T-helper 2 cell treated with Interferon-gamma antibody and Interleukin-4, amounts not matched to agents 100 ng/mL and 5 ng/mL, for 36 hours (primary cell): Measurements from ENCODE around the gene EEFSEC. TPM values are rescaled to one million over a fixed set of nuclear protein-coding genes. Genes with fewer than 3 reads are reported as not detected.

Source experiments
- intact Hi-C: fragments of 100-400 bp; cut with micrococcal nuclease; formaldehyde crosslinking; loops from one replicate; pipeline ENCODE4 v1.15.1; 2023
- total RNA-seq: library from RNA; stranded (reverse); gene quantifications from 2 replicates; pipeline ENCODE4 v1.2.3, GENCODE V29; 2022

The EEFSEC gene
- total RNA-seq, 1 donor from 2014 or later: 18.2 TPM

DNA sequence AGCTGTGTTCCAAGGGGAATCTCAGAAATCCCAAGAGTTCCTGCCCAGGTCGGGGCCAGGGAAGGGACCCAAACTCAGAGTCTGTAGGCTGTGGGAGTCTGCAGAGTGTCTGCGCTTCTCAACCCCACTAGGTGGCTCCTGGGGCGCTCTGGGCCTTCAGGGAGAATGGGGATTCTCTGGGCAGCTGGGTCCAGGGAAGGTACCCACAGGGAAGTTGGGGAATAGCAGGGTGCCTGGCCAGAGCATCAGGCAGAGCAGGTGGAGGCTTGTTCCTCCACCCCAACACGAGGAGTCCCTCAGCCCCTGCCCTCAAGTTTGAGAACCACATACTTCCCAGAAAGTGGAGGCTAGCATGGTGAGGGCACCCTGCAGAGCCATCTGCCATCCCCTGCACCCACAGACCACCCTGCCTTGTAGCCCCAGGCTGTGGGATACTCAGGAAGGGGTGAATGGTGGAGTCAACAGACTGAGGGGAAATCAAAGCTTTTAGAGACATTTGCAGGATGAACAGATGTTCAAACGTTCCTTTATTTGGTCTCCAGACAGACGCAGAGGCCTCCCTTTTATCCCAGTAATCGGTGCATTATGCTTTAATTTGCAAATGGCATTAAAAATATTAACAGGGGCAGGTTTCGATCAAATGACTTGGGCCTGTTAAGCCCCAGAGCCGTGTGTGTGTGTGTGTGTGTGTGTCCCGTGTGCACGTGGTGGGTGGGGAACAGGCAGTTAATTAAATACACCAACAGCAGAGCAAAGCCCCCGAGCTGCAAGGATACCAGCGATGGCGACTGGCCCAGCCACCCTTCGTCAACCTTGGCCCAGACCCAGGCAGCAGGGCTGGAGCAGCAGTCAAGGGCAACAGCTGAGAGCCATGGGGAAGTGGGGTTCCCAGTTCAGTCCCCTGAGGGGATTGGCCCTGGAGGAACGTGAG is 255.7 kb downstream of the EEFSEC start:
- intact Hi-C loops: no loop called here

DNA sequence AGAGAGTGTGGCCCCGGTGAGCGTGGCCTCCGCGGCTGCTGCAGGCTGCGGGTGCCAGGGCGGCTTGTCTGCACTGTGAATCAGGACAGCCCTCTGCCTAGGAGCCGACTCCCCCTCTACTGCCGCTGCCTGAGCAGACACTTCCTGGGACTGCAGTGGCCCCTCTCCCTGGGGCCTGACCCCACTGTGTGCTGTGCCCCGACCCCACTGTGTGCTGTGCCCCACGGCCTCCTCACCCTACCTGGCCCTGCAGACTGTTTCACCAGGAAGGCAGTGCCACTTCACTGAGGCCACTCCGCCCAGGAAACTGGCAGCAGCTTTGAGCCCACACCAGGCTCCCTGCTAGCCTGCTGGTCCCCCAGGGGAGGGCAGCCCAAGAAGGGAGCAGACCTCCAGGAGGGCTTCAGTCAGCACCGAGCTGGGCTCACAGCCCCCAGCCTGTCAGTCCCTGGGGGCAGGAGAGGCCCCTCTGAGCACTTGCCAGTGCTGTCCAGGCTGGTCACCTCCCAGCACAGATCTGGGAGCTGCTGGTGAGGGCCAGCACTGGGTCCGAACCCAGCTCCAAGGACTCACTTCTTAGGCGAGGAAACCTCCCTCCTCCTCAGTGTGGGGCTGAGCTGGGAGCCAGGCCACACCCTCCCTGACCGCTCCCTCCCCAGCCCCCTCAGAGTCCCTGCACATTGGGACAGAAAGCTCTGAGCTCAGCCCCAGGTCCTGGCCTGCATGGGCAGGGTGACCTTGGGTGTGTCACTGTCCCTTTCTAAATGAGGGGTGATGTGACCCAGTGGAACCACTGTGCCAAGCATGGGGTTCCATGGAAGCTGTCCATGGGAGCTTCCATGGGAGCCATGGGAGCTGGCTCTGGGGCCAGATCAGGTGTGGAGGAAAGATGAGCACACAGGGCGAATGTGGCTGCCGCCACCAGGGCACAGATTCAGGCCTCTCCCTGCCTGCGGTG is 256.6 kb downstream of the EEFSEC start:
- intact Hi-C loops: no loop called here

DNA sequence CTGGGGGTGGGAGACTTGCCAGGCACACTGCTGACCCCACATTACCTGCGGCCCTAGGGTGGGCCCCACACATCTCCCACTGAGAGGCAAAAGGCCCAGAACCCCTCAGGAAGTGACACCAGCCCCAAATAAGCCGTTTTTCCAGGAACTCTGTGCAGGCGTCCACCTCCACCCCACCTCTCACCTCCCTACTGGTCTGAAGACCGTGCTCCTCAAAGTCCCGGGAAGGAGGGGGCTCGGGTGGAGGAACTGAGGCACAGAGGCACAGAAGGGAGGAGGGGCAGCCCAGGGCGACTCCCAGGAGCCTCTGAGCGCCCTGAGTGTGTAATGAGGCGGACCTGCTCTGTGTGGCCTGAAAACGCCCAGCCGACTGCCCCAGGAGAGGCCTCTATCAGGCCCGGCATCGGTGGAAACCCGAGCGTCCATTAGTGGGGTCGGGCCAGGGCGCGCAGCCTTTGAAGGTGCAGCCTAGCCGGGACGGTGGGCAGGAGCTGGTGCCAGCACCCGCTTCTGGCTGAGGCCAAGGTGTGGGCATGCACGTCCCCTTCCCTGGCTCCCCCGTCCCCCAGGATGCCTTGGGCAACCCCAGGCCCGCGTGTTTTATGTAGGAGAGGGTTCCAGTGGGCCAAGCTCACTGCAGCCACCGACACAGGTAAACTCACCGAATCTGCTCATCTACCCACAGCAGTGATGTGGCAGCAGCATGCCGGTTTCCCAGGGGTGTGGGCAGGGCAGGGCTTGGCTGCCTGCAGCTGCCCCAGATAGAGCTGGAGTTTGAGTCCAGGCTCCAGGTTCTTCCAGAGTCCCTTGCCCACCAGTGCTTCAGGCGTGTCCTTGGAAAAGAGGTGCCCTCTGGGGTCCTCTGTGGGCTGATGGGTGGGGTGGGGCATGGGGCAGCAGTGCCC is 257.6 kb downstream of the EEFSEC start:
- intact Hi-C loops: no loop called here

DNA sequence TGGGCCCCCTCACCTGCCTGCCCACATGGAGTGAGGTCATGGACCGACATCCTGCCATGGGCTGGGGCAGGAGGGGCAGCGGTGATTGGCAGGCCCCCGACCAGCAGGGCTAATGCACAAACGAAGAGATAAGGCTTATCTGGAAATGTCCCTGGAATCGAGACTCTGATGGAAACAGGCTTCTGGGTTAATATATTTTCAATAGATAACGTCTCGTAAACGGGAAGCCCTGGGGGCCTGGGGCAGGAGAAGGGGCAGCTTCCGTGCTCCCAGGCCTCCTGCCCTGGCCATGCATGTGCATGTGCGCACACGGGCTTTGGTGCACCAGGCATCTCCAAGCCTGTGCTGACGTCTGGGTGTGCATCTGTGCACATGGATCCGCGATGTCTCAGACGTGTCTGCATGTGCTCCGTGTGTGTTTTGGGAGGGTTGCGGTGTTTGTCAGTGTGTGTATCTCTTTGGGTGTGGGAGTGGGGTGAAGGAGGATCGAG is 258.3 kb downstream of the EEFSEC start:
- intact Hi-C loops: no loop called here

DNA sequence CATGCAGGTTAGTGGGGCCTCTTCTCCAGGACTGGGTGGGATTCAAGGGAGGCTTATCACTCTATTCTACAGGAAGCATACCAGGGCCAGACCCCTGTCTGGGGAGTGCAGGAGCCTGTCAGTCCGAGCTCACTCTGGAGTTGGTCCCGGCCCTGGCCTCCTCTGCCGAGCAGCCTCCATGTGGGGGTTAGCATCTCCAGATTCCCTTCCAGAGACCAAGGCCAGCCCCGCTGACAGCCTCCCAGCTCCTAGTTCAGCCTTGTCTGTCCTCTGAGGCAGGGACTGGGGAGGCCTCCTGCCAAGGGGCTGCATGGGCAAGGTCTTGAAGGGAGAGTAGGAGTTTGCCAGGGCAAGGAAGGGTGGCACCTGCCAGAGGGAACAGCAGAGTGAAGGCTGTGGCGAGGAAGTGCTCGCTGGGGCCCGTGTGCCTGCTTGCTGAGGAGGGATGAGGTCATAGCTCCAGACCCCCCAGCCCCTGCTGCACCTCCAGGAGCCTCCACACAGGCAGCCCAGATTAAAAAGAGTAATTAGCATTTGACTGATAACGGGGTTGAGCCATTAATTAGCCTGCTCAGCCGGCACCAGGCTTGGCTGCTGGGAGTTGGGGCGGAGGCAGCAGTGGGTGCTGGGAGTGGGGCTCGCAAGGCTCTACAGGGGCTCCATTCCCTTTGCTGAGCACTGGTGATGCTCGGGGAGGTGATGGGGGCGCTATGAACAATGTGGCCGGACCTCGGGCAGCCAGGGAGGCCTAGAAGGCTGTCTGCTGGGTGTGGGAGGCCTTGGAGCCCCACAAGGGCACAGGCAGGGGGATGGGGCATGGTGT is 259.1 kb downstream of the EEFSEC start:
- intact Hi-C loops: no loop called here

DNA sequence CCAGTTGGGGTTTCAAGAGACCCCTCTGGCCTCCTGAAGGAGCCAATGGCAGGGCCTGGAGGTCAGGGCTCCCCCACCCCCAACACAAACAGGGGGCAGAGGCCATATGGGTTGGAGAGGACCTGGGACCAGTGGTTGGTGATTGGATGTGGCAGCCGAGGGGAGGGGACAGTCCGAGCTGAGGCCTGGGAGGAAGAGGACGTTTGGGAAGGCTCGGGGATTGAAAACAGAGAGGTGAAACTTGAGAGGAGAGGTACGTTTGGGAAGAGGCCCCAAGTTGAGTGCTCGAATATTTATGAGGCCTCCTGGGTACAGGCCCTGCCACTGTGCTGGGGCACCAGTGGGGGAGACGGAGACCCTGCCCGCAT is 259.7 kb downstream of the EEFSEC start:
- intact Hi-C loops: no loop called here

DNA sequence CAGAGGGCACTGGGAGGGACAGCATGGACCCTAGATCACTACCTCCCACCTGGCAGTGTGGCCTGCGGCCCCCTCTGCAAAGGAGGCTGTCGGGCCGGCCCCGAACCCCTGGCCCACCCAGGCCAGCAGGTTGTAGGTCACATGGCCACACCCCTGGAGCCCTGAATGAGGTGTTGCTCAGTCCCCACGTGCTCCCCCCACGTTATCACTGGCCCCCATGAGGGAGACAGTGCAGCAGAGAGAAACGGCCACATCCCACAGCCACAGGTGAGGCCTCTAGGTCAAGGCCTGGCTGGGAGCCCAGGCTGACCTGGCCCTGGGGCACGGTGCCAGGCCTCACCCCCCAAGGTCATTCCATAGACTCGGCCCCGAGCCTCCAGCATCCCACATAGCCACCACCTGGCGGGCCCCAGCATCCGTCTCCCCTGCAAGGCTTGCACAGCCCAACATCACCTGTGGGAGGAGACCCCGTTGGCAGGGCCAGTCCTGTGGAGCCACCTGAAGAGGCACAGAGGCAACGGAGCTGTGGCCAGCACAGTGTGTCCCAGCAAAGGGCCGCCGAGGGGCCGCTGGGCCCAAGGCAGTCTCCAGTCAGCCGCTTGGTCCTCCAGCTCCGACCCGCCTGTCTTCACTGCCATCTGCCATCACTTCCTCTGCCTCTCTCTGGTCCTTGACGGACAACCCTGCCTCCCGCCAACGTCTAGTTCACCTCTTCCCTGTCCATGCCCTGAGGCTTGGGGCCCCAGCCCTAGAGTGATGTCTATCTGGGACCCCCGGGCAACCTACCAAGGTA is 260.3 kb downstream of the EEFSEC start:
- intact Hi-C loops: no loop called here

DNA sequence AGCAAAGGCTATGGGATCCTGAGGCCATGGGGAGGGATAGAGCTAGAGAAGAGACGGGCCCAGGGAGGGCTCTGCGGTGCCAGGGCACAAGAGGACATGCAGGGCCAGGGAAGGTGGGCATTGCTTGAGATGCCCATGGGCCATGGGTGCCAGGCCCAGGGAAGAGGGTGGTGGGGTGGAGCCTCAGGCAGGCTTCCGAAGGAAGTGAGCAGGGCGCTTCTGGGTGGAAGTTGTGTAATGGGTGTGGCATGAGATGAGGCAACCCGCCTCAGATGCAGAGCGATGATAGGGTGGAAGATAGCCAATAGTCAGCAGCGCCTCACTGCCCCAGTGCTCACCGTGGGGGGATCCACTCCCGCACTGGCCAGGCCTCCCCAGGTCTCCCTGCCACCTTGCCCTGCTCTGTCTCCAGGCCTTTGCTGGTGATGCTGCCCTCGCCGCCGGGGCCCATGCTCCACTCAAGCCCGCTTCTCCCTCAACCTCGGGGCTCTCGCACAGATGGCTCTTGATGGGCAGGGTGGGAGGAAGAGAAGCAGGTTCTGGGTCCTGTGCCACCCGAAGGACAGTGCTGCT is 262.0 kb downstream of the EEFSEC start:
- intact Hi-C loops: no loop called here

DNA sequence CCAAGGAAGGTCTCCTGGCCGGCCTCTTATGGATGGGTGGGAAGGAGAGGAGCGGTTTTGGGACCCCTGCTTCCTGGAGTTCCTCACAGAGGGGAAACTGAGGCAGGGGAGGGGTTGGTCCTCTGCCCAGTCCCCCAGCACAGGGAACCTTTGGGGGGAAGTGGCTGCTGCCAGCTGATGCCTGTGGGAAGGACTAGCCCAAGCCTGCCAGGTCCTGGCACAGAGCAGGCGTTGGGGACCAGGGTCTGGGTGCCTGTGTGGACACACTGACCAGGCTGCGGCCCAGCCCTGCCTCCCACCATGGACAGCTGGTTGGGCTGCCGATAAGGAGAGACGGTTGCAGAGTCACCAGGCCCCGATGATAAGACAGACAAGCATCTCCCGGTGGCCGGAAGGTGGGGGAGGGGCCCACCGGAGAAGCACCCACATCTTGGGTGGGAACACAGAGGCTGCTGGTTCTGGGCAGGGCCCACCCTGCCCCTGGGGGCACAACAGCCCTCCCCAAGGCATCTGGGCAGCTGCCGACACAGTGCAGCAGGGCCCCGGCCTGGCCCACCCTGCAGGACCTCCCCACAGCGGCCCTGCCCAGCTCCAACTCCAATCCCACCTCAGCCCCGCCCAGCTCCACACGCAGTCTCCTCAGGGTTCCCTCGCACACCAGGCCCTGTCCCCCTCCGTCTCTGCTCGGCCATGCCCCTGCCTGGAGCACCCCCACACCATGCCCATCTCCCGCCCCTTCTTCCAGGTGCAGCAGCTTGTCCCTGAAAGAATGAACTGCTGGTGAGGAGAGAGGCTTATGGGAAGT is 262.7 kb downstream of the EEFSEC start:
- intact Hi-C loops: no loop called here

DNA sequence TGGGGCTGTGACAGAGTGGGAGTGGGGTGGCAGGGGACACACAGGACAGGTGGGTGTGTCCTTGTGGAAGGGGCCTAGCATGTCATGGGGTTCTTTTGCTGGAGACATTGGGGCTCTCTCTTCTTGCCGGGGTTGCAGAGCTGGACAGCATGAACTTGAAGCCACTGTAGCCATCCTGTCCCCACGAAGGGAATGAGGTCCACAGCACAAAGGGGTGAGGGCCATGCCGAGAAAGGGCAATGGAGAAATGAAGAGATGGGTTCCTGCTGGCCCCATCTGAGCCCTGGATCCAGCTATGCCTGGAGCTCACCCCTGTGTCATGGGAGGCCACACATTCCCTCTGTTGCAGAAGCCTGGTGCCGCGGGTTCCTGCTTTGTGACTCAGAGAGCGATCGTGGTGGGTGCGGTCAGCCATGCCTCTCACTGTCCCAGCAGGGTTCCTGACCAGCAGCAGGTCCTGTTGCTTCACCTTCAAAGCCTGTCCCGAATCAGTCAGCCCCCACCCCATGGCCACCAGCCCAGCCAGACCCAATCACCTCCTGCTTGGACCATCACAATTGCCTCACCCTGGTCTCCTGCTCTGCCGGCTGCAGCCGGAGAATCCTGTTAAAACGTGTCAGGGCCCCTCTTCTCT is 263.4 kb downstream of the EEFSEC start:
- intact Hi-C loops: no loop called here

DNA sequence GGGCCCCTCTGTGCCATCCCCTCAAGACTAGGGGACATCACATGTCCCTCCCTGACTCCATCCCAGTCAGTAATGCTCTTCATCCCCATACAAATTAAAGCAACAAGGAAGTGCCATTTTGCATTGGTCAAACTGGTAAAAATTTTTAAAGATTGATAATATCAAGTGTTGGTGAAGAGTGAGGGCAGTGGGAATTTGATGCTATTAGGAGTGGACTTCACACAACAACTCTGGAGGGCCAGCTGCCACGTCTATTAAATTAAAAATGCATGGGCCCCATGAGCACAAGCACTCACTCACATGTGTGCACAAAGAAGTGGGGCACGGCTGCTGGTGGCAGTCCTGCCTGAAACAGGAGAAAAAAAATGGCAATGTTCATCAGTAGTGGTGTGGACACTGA is 265.6 kb downstream of the EEFSEC start:
- intact Hi-C loops: no loop called here

DNA sequence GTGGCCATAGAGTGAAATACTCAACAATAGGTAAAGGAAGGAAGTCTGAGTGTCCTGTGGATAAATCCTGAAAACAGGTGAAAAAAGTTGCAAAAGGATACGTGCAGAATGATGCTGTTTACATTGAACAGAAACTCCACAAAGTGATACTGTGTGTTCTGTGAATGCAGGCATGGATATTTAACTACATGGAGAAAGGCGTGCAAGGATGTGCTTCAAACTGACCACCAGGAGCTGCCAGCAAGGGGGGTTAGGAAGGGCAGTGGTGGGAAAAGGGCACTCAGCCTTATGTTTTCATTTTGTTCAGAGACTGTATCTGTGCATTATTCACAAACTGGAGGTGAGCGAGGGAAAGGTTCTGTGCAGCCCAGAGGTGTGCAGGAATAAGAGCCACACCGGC is 266.0 kb downstream of the EEFSEC start:
- intact Hi-C loops: no loop called here

DNA sequence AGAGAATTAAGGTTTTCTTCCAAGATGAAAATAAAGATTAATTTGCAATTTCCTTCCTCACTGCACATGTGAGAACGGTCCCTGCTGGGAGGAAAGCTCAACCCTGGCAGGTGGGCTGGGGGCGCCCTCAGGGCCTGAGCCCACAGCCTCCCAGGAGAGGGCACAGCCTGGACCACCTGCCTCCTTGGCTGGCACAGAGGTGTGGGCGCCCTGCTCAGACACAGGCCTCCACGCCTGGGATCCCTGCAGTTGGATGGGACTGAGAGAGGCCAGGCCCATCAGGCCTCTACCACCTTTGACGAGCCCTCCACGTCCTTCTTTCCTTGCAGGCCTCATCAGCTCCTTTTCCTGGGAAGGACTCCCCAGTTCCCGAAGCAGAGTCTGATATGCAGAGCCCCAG is 267.0 kb downstream of the EEFSEC start:
- intact Hi-C loops: loop anchor here (10.0 kb wide), 1 partner anchor 325 kb away; no protein-coding TSS in a partner anchor

DNA sequence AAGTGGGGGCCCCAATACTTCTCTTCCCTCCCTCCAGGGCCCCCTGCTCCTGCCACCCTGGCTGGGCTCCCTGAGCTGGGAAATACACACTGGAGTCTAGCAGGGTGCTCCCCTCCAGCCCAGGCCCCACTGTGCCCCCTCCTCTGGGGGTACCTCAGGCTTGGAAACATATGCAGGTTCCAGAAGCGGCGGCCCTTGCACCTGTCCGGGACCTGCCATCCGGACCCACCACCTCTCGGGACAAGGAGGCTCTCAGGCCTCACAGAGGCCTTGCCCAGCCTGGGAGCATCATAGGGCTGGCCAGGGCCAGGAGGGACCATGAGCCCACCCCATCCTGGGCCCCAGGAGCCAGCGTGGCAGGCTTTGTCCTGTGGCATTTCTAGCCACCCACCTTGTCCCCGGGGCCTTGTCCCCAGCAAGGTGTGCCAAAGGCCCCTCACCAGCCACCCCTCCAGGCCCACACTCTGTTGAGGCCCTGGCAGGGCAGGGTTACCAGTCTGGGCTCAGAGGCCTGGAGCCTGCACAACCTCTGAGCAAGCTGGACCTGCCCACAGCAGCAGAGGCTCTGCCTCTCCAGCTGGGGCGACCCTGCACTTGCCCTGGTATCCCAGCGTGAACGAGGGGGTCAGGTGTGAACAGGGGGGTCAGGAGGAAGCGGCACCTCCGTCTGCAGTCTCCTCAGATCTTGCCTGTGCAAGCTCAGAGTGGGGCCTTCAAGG is 267.6 kb downstream of the EEFSEC start:
- intact Hi-C loops: loop anchor here (10.0 kb wide), 1 partner anchor 326 kb away; no protein-coding TSS in a partner anchor

DNA sequence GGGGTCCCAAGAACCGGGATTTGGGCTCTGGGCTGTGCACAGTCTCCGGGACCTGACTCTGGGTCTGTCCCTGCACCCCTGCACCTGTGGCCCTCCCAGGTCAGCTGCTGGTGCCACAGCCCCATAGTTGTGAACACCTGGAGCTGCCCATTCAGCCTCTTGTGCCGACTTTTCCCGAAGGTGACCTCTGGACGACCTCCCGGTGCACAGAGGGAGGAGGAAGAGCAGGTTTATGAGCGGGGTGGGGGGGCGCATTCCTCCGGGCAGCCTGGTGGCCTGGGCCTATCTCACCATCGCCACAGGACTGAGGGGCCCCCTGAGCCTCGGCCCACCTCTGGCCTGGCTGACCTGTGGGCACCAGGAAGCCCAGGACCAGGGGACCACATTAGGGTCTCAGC is 268.2 kb downstream of the EEFSEC start:
- intact Hi-C loops: loop anchor here (10.0 kb wide), 1 partner anchor 327 kb away; no protein-coding TSS in a partner anchor

DNA sequence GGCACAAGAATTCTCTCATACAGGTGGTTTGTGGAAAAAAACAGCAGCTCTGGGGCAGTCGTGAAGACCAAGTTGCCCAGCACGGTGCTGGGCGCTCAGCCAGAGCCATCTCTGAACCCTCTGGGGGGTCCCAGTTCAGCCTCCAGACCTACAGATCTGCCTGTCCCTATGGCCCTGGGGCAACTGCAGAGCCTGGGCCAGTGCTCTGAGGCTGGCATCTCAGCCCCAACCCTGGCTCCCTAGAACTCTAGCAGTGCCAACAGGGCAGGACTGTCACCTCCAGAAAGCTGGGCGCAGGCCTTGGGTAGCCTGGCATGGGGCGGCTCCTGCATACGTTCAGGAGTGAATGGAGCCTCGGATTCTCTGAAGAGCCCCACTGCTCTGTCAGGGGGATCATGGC is 268.7 kb downstream of the EEFSEC start:
- intact Hi-C loops: loop anchor here (10.0 kb wide), 1 partner anchor 327 kb away; no protein-coding TSS in a partner anchor
